Nephron (organoid): ENCODE measurements around the gene IQSEC1.

ENCODE experiments used
- H3K27ac Mint-ChIP-seq, 3 experiments: 2 replicates each; pipeline ENCODE4 v1.8.0; 2020; ENCODE audit warnings: mixed read lengths in 3 of 3, mild to moderate bottlenecking in 2 of 3, moderate library complexity in 1 of 3
- H3K27me3 Mint-ChIP-seq: 2 replicates; pipeline ENCODE4 v1.8.0; 2021; ENCODE audit warnings: low read depth, mild to moderate bottlenecking, moderate library complexity, mixed read lengths
- H3K36me3 Mint-ChIP-seq: 2 replicates; pipeline ENCODE4 v1.8.0; 2020; ENCODE audit warnings: low read depth, mixed read lengths
- H3K4me1 Mint-ChIP-seq: 2 replicates; pipeline ENCODE4 v1.8.0; 2020; ENCODE audit warnings: mixed read lengths
- H3K4me3 Mint-ChIP-seq, 3 experiments: 2 replicates each; pipeline ENCODE4 v1.8.0; 2020; ENCODE audit warnings: mild to moderate bottlenecking in 3 of 3, mixed read lengths in 3 of 3, moderate library complexity in 2 of 3
- H3K9me3 Mint-ChIP-seq: 2 replicates; pipeline ENCODE4 v1.8.0; 2020; ENCODE audit warnings: mixed read lengths
- CTCF ChIP-seq, 3 experiments: fragments of 200-600 bp; sonication (generic); IDR thresholded peaks; one replicate each; pipeline ENCODE4 v1.5.0; 2021; ENCODE audit warnings: antibody characterized with exemption in 3 of 3; ENCODE audit not compliant: unreplicated experiment in 3 of 3

The IQSEC1 gene

GRCh38 chr3:13104511-13104910, 31.3 kb upstream of the IQSEC1 start:
- no peaks in the 10 kb centered on the region for H3K36me3 Mint-ChIP-seq
- H3K4me3 Mint-ChIP-seq = no peak overlapping the region
- H3K4me1 Mint-ChIP-seq = no peaks in the 10 kb centered on the region
- H3K27ac Mint-ChIP-seq = no peak overlapping the region
- no peak for TF ChIP-seq CTCF (IDR thresholded peaks at IDR 0.05; ENCODE audit: unreplicated experiment in 3 of 3)
- H3K9me3 Mint-ChIP-seq = no peaks in the 10 kb centered on the region
- H3K27me3 Mint-ChIP-seq = peaks cover 61% of the 10 kb centered on the region

- H3K27me3 Mint-ChIP-seq = peaks cover 67% of the 10 kb centered on the region
- H3K9me3 Mint-ChIP-seq = no peaks in the 10 kb centered on the region
- no peak overlapping the region for H3K4me3 Mint-ChIP-seq
- no peak for TF ChIP-seq CTCF (IDR thresholded peaks at IDR 0.05; ENCODE audit: unreplicated experiment in 3 of 3)
- no peaks in the 10 kb centered on the region for H3K36me3 Mint-ChIP-seq
- no peak overlapping the region for H3K27ac Mint-ChIP-seq
- H3K4me1 Mint-ChIP-seq = no peaks in the 10 kb centered on the region
Observed at GRCh38 chr3:13103416-13104058, 30.3 kb upstream of the IQSEC1 start.

GRCh38 chr3:13102386-13103345, 29.4 kb upstream of the IQSEC1 start:
- H3K4me3 Mint-ChIP-seq = no peak overlapping the region
- H3K27me3 Mint-ChIP-seq = peaks cover 63% of the 10 kb centered on the region
- no peaks in the 10 kb centered on the region for H3K9me3 Mint-ChIP-seq
- no peaks in the 10 kb centered on the region for H3K4me1 Mint-ChIP-seq
- no peak for TF ChIP-seq CTCF (IDR thresholded peaks at IDR 0.05; ENCODE audit: unreplicated experiment in 3 of 3)
- H3K36me3 Mint-ChIP-seq = no peaks in the 10 kb centered on the region
- no peak overlapping the region for H3K27ac Mint-ChIP-seq

- no peaks in the 10 kb centered on the region for H3K9me3 Mint-ChIP-seq
- H3K27me3 Mint-ChIP-seq = peaks cover 51% of the 10 kb centered on the region
- no peak for TF ChIP-seq CTCF (IDR thresholded peaks at IDR 0.05; ENCODE audit: unreplicated experiment in 3 of 3)
Observed at GRCh38 chr3:13099707-13100106, 26.5 kb upstream of the IQSEC1 start.

GRCh38 chr3:13098192-13098988, 25.2 kb upstream of the IQSEC1 start:
- Mint-ChIP-seq H3K4me3 (no peak overlapping the region), H3K9me3 (no peaks in the 10 kb centered on the region), H3K36me3 (no peaks in the 10 kb centered on the region), H3K4me1 (no peaks in the 10 kb centered on the region), H3K27ac (no peak overlapping the region), H3K27me3 (peaks cover 55% of the 10 kb centered on the region)
- no peak for TF ChIP-seq CTCF (IDR thresholded peaks at IDR 0.05; ENCODE audit: unreplicated experiment in 3 of 3)

More at GRCh38 chr3:13099707-13100106, 26.5 kb upstream of the IQSEC1 start:
- Mint-ChIP-seq H3K27ac (no peak overlapping the region), H3K4me1 (no peaks in the 10 kb centered on the region), H3K36me3 (no peaks in the 10 kb centered on the region), H3K4me3 (no peak overlapping the region)
